Astrocyte (in vitro differentiated cells and primary cell): ENCODE results near the gene P2RY8. TPM values are rescaled to one million over a fixed set of nuclear protein-coding genes. Genes with fewer than 3 reads are reported as not detected.

Experiments
- DNase-seq: peaks from one replicate; pipeline ENCODE4 v3.0.0-alpha.2; 2010; ENCODE audit warnings: low read depth
- FAIRE-seq: peaks from 2 replicates; lab custom pipeline; 2011; peaks lifted over from hg19 to GRCh38; lab: Jason Lieb, UNC
- H2AFZ ChIP-seq: 2 replicates; pipeline ENCODE4 v1.6.0; 2012; ENCODE audit warnings: low read depth, low read length, inconsistent platforms
- H3K27ac ChIP-seq: 2 replicates; pipeline ENCODE4 v1.5.1; 2011; ENCODE audit warnings: low read depth, low read length, inconsistent platforms
- H3K27me3 ChIP-seq: 2 replicates; pipeline ENCODE4 v1.6.0; 2011; ENCODE audit warnings: low read length, inconsistent platforms; ENCODE audit not compliant: insufficient read depth
- H3K36me3 ChIP-seq: 2 replicates; pipeline ENCODE4 v1.5.1; 2011; ENCODE audit warnings: low read length, inconsistent platforms; ENCODE audit not compliant: insufficient read depth
- H3K4me1 ChIP-seq: 2 replicates; pipeline ENCODE4 v1.5.1; 2011; ENCODE audit warnings: low read length, inconsistent platforms; ENCODE audit not compliant: insufficient read depth
- H3K4me2 ChIP-seq: 2 replicates; pipeline ENCODE4 v1.6.0; 2012; ENCODE audit warnings: low read length, inconsistent platforms
- H3K4me3 ChIP-seq: 2 replicates; pipeline ENCODE4 v1.5.1; 2011; ENCODE audit warnings: low read depth, mild to moderate bottlenecking, low read length, inconsistent platforms; ENCODE audit not compliant: insufficient read depth
- H3K79me2 ChIP-seq: 2 replicates; pipeline ENCODE4 v1.6.0; 2012; ENCODE audit warnings: mild to moderate bottlenecking, low read length, inconsistent platforms; ENCODE audit not compliant: insufficient read depth
- H3K9ac ChIP-seq: 2 replicates; pipeline ENCODE4 v1.6.0; 2012; ENCODE audit warnings: mild to moderate bottlenecking, low read length, inconsistent platforms
- H3K9me3 ChIP-seq: 2 replicates; pipeline ENCODE4 v1.5.1; 2012; ENCODE audit warnings: low read depth, mild to moderate bottlenecking, low read length, inconsistent platforms; ENCODE audit not compliant: insufficient read depth
- H4K20me1 ChIP-seq: 2 replicates; pipeline ENCODE4 v1.6.0; 2012; ENCODE audit warnings: low read length, inconsistent platforms; ENCODE audit not compliant: insufficient read depth
- H3K27ac Mint-ChIP-seq: one replicate; pipeline ENCODE4 v1.8.0; 2021; ENCODE audit warnings: mild to moderate bottlenecking, mixed read lengths; ENCODE audit not compliant: unreplicated experiment
- H3K27me3 Mint-ChIP-seq: one replicate; pipeline ENCODE4 v1.8.0; 2021; ENCODE audit warnings: low read depth, mixed read lengths; ENCODE audit not compliant: unreplicated experiment
- H3K36me3 Mint-ChIP-seq: one replicate; pipeline ENCODE4 v1.8.0; 2021; ENCODE audit warnings: low read depth, mixed read lengths; ENCODE audit not compliant: unreplicated experiment
- H3K4me1 Mint-ChIP-seq: one replicate; pipeline ENCODE4 v1.8.0; 2021; ENCODE audit warnings: low read depth, mixed read lengths; ENCODE audit not compliant: unreplicated experiment
- H3K4me3 Mint-ChIP-seq: one replicate; pipeline ENCODE4 v1.8.0; 2021; ENCODE audit warnings: mild to moderate bottlenecking, moderate library complexity, mixed read lengths; ENCODE audit not compliant: unreplicated experiment
- H3K9me3 Mint-ChIP-seq: one replicate; pipeline ENCODE4 v1.8.0; 2021; ENCODE audit warnings: mild to moderate bottlenecking, mixed read lengths; ENCODE audit not compliant: unreplicated experiment
- EZH2 ChIP-seq: IDR thresholded peaks from 2 replicates; pipeline ENCODE4 v1.6.1; 2012; ENCODE audit warnings: mild to moderate bottlenecking, low read length, inconsistent platforms; ENCODE audit not compliant: insufficient read depth
- total RNA-seq: library from RNA; stranded (reverse); gene quantifications from 2 replicates; pipeline ENCODE4 v1.2.1, GENCODE V29; 2021
- TF ChIP-seq, protein P1 (sequence below): IDR thresholded peaks from 2 replicates; pipeline ENCODE4 v1.5.1; 2011; ENCODE audit warnings: low read depth, mild to moderate bottlenecking, inconsistent platforms, low read length, moderate library complexity; ENCODE audit not compliant: insufficient read depth

P2RY8 gene
- total RNA-seq, 1 donor from 2014 or later, result not detected

DNA sequence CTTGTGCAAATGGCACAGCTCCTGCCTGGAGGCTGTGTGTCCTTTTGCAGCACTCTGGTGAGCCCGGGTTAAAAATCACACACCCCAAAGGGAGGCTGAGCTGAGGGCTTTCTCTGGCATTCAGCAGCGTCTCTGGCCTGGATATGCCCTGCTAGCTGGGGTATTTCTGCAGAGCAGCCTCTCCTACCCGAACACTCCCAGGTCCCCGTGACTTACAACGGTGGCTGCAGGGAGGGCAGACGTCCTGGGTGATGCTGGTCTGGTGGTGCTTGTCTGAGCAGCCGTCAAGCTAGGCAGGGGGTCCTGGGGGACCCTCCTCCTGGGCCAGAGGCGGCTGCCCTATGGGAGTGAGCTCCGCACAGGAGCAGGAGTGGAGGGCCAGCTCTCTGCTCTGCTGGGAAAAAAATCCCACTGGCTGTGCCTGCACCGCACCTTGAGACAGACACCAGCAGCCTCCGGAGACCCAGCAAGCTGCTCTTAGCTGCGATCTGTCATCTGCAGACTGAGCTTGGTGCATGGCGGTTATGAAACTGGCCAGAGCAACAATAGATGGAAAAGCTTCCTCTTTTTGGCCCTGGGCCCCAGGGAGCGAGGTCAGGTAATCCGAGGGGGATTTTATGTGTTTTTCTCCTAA is 43.0 kb downstream of the P2RY8 start:
- H2AFZ ChIP-seq, result no peak overlapping the region
- H3K27me3 ChIP-seq, result no peaks in the 10 kb centered on the region
- Mint-ChIP-seq H3K4me3 (no peak overlapping the region), H3K27me3 (peaks cover 6% of the 10 kb centered on the region), H3K27ac (no peak overlapping the region), H3K4me1 (no peaks in the 10 kb centered on the region), H3K36me3 (no peaks in the 10 kb centered on the region), H3K9me3 (peaks cover 9% of the 10 kb centered on the region)
- no peaks in the 10 kb centered on the region for H4K20me1 ChIP-seq
- H3K36me3 ChIP-seq, result no peaks in the 10 kb centered on the region
- no peak overlapping the region for H3K4me2 ChIP-seq
- no peaks in the 10 kb centered on the region for H3K4me1 ChIP-seq
- H3K9me3 ChIP-seq, result no peaks in the 10 kb centered on the region
- no peak overlapping the region for H3K9ac ChIP-seq
- TF ChIP-seq EZH2, result no peak
- TF ChIP-seq, protein P1, sequence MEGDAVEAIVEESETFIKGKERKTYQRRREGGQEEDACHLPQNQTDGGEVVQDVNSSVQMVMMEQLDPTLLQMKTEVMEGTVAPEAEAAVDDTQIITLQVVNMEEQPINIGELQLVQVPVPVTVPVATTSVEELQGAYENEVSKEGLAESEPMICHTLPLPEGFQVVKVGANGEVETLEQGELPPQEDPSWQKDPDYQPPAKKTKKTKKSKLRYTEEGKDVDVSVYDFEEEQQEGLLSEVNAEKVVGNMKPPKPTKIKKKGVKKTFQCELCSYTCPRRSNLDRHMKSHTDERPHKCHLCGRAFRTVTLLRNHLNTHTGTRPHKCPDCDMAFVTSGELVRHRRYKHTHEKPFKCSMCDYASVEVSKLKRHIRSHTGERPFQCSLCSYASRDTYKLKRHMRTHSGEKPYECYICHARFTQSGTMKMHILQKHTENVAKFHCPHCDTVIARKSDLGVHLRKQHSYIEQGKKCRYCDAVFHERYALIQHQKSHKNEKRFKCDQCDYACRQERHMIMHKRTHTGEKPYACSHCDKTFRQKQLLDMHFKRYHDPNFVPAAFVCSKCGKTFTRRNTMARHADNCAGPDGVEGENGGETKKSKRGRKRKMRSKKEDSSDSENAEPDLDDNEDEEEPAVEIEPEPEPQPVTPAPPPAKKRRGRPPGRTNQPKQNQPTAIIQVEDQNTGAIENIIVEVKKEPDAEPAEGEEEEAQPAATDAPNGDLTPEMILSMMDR, result no peak
- H3K79me2 ChIP-seq, result no peaks in the 10 kb centered on the region
- H3K4me3 ChIP-seq, result no peak overlapping the region
- DNase-seq (no peak), FAIRE-seq (no peak)
- H3K27ac ChIP-seq, result no peak overlapping the region

GRCh38 chrX:1493412-1493811 is 43.6 kb downstream of the P2RY8 start:
- no peak for FAIRE-seq
- no peak overlapping the region for H3K4me3 Mint-ChIP-seq

More at GRCh38 chrX:1493412-1493811, 43.6 kb downstream of the P2RY8 start:
- no peak overlapping the region for H3K9ac ChIP-seq
- Mint-ChIP-seq H3K27ac (no peak overlapping the region), H3K9me3 (peaks cover 15% of the 10 kb centered on the region), H3K36me3 (peaks cover 1% of the 10 kb centered on the region), H3K27me3 (peaks cover 6% of the 10 kb centered on the region), H3K4me1 (no peaks in the 10 kb centered on the region)
- H2AFZ ChIP-seq, result no peak overlapping the region
- H4K20me1 ChIP-seq, result no peaks in the 10 kb centered on the region
- H3K9me3 ChIP-seq, result no peaks in the 10 kb centered on the region
- no peaks in the 10 kb centered on the region for H3K79me2 ChIP-seq
- H3K27me3 ChIP-seq, result no peaks in the 10 kb centered on the region
- no peak overlapping the region for H3K4me3 ChIP-seq
- H3K4me1 ChIP-seq, result no peaks in the 10 kb centered on the region
- no peak overlapping the region for H3K4me2 ChIP-seq
- no peaks in the 10 kb centered on the region for H3K36me3 ChIP-seq
- no peak overlapping the region for H3K27ac ChIP-seq
- TF ChIP-seq, protein P1, result no peak
- no peak for TF ChIP-seq EZH2
- DNase-seq, result no peak
